AG20443 (cell line): ENCODE results near the gene SERPINA12.
"Not testable (repeated sequence)": the region's sequence is repeated elsewhere in the genome, so short reads cannot be mapped to it uniquely, and the experiment has no call there.

Experiments used
- DNase-seq: peaks from one replicate; pipeline ENCODE4 v3.0.0; 2012; ENCODE audit warnings: low spot score, mixed read lengths

The SERPINA12 gene

GRCh38 chr14:94538070-94538740 is 28.9 kb upstream of the SERPINA12 start:
- DNase-seq, result no peak

GRCh38 chr14:94536836-94537235 is 27.6 kb upstream of the SERPINA12 start:
- DNase-seq, result no peak

- no peak for DNase-seq
These were observed 26.2 kb upstream of the SERPINA12 start for GRCh38 chr14:94535506-94535905.

GRCh38 chr14:94532447-94532846 is 23.2 kb upstream of the SERPINA12 start:
- no peak for DNase-seq

GRCh38 chr14:94531187-94531586 is 21.9 kb upstream of the SERPINA12 start:
- no peak for DNase-seq

- no peak for DNase-seq
These were observed 14.8 kb upstream of the SERPINA12 start for GRCh38 chr14:94524093-94524492.

- no peak for DNase-seq
These were observed 14.0 kb upstream of the SERPINA12 start for GRCh38 chr14:94523265-94523664.

GRCh38 chr14:94522115-94522724 is 13.0 kb upstream of the SERPINA12 start:
- no peak for DNase-seq

GRCh38 chr14:94521375-94522114 is 12.3 kb upstream of the SERPINA12 start:
- no peak for DNase-seq

- no peak for DNase-seq
These were observed 8.5 kb upstream of the SERPINA12 start for GRCh38 chr14:94517641-94518257.

GRCh38 chr14:94517248-94517640 is 8.0 kb upstream of the SERPINA12 start:
- DNase-seq, result no peak

- no peak for DNase-seq
These were observed 6.6 kb upstream of the SERPINA12 start for GRCh38 chr14:94515856-94516255.

- DNase-seq, result no peak
These were observed 6.2 kb upstream of the SERPINA12 start for GRCh38 chr14:94515426-94515825.

- DNase-seq, result no peak
These were observed 5.1 kb upstream of the SERPINA12 start for GRCh38 chr14:94514351-94514750.

GRCh38 chr14:94510481-94510880 is 1.2 kb upstream of the SERPINA12 start:
- DNase-seq, result not testable (repeated sequence)

- no peak for DNase-seq
These were observed 3.6 kb downstream of the SERPINA12 start for GRCh38 chr14:94505641-94506040.

- DNase-seq, result no peak
These were observed 4.1 kb downstream of the SERPINA12 start for GRCh38 chr14:94505206-94505605.

GRCh38 chr14:94501588-94502516 is 7.4 kb downstream of the SERPINA12 start:
- no peak for DNase-seq

- no peak for DNase-seq
These were observed 9.0 kb downstream of the SERPINA12 start for GRCh38 chr14:94500264-94500663.

GRCh38 chr14:94499673-94500072 is 9.6 kb downstream of the SERPINA12 start:
- no peak for DNase-seq

- DNase-seq, result no peak
These were observed 11.1 kb downstream of the SERPINA12 start for GRCh38 chr14:94498215-94498614.

GRCh38 chr14:94494085-94494484 is 15.2 kb downstream of the SERPINA12 start:
- no peak for DNase-seq
